HG02943 (cell line): Measurements from ENCODE around the gene SUPT16H.
"Not testable (repeated sequence)": the region's sequence is repeated elsewhere in the genome, so short reads cannot be mapped to it uniquely, and the experiment has no call there.

Experiments
- ATAC-seq: cut with Tn5 transposase; IDR thresholded peaks from one replicate; pipeline ENCODE4 v1.9.1; 2021; ENCODE audit warnings: mild to moderate bottlenecking, low read depth, moderate library complexity; ENCODE audit not compliant: unreplicated experiment

SUPT16H gene

GRCh38 chr14:21383848-21384493, at the start of gene SUPT16H:
SUPT16H (minus strand) TSS chr14:21384019; CDS start chr14:21383927, 92 bp downstream.
- peak; percentile 88 for ATAC-seq

DNA sequence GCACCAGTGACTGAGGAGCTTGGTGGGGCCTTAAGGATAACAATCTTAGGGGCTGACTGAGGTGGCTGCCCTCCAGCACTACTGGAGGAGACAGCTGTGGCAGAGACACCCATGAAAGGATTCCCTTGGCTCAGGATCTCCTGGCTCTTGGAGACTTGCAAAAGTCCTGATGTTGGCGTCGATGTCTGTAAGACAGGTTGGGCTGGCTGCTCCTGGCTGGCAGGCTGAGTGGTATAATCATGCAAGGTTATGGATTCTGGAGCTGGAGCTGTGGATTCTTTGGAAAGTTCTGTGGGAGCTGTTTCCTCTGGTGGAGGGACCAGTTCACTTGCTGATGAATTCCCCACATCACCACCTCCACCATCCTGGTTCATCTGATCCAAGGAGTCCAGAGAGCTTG, 47.3 kb upstream of the SUPT16H start:
- no peak for ATAC-seq

GRCh38 chr14:21428930-21429329, 45.1 kb upstream of the SUPT16H start:
- ATAC-seq, result no peak

DNA sequence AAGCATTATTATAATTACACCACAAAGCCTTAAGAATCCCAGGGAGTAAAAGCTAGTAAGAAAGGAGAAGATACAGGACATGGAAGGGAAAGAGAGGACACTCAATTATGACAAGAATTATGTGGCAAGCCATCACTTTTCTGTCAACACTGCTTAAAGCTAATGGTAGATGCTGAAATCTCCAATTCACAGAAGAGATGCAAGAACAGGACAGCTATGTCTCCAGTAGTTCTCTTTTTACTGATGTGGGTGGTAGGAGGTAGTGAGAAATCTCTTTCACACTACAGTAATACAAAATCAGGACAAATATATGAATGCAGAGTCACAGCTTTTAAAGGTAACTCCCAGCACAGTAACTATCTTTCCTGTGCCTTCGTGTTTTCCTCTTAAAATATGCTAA, 42.9 kb upstream of the SUPT16H start:
- no peak for ATAC-seq

DNA sequence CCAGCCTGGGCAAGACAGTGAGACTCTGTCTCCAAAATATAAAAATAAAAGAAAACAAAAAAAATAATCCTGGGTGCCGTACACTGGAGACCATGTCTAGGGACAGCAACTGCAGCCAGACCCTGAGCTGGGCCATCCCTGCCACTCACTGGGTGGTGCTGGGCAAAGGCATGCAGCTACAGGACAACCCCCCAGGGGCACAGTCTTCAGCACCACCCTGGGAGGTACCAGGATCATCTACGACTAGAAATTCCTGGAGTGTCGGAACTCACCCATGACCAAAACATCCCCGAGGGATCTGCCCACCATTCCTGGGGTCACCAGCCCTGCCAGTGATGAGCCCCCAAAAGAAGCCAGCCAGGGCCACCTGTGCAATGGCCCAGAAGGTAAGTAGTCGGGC, 35.7 kb upstream of the SUPT16H start:
- no peak for ATAC-seq

- no peak for ATAC-seq
Observed at GRCh38 chr14:21415329-21415728, 31.5 kb upstream of the SUPT16H start.

GRCh38 chr14:21414137-21414631, 30.4 kb upstream of the SUPT16H start:
- ATAC-seq, result no peak

DNA sequence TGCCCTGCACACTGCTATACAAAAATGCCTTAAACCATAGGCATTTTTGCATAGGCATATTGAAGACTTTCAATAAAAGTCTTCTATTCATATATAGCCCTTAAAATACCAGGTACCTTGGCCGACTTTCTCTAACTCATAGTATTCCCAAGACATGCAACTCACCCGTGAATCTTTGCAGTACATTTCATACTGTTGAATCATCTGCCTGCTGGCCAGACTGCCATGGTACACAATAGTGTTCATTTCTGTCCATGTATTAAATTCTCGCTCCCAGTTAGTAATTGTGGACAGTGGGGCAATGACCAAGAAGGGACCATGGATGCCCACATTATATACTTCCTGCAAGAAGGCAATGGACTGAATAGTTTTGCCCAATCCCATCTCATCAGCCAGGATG, 24.3 kb upstream of the SUPT16H start:
- ATAC-seq, result no peak

DNA sequence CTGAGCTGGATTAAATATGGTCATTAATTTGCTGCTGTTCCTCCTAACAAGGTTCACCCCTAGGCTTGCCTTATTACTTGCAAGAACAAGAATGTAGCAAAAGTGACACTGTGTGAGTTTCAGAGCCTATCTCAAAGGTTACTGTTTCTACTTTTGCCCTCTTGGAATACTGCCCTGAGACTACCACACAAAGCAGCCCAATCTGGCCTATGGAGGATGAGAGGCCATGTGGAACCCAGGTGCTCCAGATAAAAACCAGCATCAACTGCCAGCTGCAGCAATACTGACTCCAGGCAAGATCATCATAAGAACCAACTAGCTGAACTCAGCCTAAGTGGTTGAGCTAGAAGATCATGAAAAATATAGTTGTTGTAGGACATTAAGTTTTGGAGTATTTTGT, 22.4 kb upstream of the SUPT16H start:
- no peak for ATAC-seq

- no peak for ATAC-seq
Observed at GRCh38 chr14:21405097-21405496, 21.3 kb upstream of the SUPT16H start.

- ATAC-seq, result no peak
Observed at GRCh38 chr14:21399311-21399870, 15.6 kb upstream of the SUPT16H start.

- no peak for ATAC-seq
Observed at GRCh38 chr14:21398901-21399300, 15.1 kb upstream of the SUPT16H start.

GRCh38 chr14:21395450-21395849, 11.6 kb upstream of the SUPT16H start:
- no peak for ATAC-seq

GRCh38 chr14:21385188-21385904, 1.5 kb upstream of the SUPT16H start:
- no peak for ATAC-seq

DNA sequence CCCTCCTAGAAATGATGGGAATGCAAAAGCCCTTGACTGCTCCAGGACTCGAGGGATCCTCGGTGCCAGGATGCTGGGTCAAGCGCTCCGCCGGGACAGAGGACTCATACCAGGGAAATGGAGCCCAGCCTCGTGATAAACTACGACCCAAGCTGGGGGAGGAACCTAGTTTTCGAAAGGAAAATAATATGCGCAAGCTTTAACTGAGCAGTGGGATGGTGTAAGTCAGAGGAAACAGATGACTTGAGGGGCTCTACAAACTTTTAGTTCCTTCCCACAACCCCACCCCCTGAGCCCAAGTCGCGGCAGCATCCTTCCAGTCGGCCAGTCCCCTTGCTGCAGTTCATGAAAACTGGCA, 654 bp upstream of the SUPT16H start:
- peak; percentile 24 for ATAC-seq

DNA sequence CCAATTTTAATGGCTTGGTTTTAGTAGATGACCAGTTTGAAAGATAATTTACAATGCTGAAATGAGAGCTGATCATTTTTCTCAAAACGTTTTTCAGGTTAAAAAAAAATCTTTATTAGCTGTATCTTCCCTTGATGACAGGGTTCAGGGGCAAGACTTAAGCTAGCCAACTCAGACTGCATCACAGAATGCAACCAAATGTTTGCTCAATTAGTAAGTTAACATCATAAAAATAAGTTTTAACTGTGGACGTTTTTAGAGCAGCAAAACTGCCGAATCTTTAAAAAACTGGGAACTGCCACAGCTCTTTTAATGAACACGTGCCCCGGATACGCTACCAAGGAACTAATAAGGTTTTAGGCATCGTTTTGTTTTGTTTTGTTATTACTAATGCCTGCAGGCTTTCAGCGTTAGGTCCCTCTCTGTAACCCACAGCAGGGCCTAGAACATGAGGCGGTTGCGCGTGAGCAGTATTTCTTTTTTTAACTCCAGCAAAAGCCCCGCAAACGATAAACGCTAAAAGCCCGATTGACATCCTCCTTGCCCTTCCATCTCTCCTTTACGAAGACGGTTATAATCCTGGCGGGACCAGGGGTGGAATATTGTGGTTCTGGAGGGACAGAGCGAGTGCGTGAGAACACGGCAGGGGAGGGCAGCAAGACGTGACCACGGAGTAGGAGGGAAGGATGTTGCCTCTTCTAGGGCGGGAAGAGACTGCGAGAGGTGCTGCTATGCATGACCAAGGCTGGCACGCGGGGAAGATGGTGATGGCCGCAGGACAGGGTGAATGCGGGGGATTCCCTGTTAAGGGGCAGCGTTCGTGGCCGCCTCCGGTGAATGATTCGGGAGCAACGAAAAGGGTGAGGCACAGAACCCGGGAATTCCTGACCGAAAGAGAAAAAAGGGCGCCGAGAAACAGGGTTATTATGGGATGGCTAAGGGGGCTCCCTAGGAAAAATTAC, 652 bp downstream of the SUPT16H start:
- no peak for ATAC-seq

DNA sequence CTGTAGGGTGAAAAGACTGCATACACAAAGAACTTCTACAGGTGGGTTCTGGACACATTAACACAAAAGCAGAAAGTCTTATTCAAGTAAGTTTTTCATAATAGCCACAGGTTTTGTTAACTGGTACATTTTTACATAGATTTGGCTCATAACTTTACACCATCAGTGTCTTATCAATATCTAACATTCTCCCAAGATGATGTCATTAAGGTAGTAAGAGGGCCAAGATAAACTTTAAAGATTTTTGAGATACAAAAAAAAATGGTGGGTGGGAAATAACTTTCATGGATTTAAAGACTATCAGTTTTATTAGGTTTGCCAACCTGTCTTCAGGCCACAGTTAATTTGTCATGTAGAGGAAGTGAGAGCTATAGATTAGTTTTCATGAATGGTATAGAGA, 1.7 kb downstream of the SUPT16H start:
- no peak for ATAC-seq

GRCh38 chr14:21379338-21379737, 4.5 kb downstream of the SUPT16H start:
- ATAC-seq, result no peak

- ATAC-seq, result no peak
Observed at GRCh38 chr14:21373980-21374379, 9.8 kb downstream of the SUPT16H start.

DNA sequence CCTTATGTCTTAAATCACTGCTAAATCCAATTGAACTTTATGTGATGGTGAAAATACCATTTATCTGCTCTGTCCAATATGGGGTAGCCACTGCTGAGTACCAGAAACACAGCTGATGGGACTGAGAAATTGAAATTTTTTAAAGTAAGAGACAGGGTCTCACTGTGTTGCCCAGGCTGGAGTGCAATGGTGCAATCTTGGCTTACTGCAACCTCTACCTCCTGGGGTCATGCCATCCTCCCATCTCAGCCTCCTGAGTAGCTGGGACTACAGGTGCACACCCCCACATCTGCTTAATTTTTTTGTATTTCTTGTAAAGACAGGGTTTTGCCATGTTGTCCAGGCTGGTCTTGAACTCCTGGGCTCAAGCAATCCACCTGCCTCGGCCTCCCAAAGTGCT, 11.0 kb downstream of the SUPT16H start:
- not testable (repeated sequence) for ATAC-seq
